22Rv1 (cell line): ENCODE data around the gene MSANTD2.

Experiments used
- ZFX ChIP-seq: fragments of 450-650 bp; IDR thresholded peaks from 2 replicates; pipeline ENCODE4 v1.6.1; 2017; ENCODE audit warnings: antibody characterized with exemption, borderline replicate concordance
- TF ChIP-seq, protein P1 (sequence below): fragments of 450-650 bp; IDR thresholded peaks from 2 replicates; pipeline ENCODE4 v1.5.1; 2017; ENCODE audit warnings: mild to moderate bottlenecking

DNA sequence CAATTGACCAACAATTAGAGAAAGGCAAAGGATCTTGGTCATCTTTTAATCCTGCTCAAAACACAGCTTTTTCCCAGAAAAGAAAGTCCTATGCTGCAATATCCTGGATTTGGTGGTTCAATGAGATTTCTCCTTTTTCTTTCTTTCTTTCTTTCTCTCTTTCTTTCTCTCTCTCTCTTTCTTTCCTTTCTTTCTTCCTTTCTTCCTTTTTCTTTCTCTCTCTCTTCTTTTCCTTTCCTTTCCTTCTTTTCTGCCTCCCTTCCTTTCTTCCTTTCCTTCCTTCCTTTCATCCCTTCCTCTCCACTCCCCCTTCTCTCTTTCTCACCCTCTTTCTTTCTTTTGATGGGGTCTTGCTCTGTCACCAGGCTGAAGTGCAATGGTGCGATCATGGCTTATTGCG lies 31.7 kb upstream of the MSANTD2 start:
- TF ChIP-seq, protein P1, sequence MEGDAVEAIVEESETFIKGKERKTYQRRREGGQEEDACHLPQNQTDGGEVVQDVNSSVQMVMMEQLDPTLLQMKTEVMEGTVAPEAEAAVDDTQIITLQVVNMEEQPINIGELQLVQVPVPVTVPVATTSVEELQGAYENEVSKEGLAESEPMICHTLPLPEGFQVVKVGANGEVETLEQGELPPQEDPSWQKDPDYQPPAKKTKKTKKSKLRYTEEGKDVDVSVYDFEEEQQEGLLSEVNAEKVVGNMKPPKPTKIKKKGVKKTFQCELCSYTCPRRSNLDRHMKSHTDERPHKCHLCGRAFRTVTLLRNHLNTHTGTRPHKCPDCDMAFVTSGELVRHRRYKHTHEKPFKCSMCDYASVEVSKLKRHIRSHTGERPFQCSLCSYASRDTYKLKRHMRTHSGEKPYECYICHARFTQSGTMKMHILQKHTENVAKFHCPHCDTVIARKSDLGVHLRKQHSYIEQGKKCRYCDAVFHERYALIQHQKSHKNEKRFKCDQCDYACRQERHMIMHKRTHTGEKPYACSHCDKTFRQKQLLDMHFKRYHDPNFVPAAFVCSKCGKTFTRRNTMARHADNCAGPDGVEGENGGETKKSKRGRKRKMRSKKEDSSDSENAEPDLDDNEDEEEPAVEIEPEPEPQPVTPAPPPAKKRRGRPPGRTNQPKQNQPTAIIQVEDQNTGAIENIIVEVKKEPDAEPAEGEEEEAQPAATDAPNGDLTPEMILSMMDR: no peak
- TF ChIP-seq ZFX: no peak
